ENCODE results near the gene ADAMTS4.

The ADAMTS4 gene

DNA sequence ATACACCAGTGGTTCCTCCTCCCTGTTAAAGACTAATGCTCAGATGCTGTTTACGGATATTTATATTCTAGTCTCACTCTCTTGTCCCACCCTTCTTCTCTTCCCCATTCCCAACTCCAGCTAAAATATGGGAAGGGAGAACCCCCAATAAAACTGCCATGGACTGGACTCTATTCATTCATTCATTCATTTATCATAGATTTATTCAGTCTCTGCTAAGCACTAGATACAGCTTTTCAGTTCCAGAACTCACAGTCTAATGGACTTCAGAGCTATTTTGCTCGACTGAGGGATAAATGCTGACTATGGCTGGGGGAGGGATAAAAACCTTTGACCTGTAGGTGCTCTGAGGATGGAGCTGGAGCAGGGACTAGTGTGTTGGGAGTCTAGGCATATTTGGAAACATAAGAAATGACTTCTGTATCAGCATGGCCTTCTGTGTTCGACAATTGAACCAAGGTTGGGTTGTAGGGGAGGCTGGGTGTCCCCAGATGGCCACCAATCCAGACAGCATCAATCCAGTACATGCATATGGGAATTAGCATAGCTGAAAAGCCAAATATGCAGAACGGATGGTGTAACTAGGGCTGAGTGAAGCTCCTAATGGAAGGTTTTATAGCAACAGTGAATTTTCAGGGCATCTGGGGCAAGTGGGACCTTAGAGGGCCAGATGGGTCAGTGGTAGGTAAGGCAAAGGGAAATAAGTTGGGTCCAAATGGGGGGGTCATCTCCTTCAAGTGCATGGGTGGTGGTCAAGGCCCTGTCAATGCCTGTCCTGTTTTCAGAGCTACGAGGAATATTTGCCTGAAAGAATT is 20.4 kb upstream of the ADAMTS4 start:
- Histone ChIP-seq H3K9ac (ENCODE audit: low read length) (no peak overlapping the region), H4K20me1 (ENCODE audit: insufficient read depth, low read length) (no peaks in the 10 kb centered on the region), H2AFZ (ENCODE audit: low read depth, low read length) (no peak overlapping the region), H3K9me3 (ENCODE audit: insufficient read depth, low read length) (no peaks in the 10 kb centered on the region), H3K27ac (ENCODE audit: low read length) (no peak overlapping the region), H3K4me3 (ENCODE audit: low read length) (no peak overlapping the region), H3K4me1 (ENCODE audit: low read length) (peaks cover 5% of the 10 kb centered on the region), H3K36me3 (replicated peaks; ENCODE audit: low read depth, low read length) (peaks cover 8% of the 10 kb centered on the region), H3K27me3 (ENCODE audit: low read depth, low read length) (no peaks in the 10 kb centered on the region), H3K79me2 (ENCODE audit: low read length) (no peaks in the 10 kb centered on the region), H3K4me2 (ENCODE audit: low read length) (no peak overlapping the region)
- TF ChIP-seq, protein P1, sequence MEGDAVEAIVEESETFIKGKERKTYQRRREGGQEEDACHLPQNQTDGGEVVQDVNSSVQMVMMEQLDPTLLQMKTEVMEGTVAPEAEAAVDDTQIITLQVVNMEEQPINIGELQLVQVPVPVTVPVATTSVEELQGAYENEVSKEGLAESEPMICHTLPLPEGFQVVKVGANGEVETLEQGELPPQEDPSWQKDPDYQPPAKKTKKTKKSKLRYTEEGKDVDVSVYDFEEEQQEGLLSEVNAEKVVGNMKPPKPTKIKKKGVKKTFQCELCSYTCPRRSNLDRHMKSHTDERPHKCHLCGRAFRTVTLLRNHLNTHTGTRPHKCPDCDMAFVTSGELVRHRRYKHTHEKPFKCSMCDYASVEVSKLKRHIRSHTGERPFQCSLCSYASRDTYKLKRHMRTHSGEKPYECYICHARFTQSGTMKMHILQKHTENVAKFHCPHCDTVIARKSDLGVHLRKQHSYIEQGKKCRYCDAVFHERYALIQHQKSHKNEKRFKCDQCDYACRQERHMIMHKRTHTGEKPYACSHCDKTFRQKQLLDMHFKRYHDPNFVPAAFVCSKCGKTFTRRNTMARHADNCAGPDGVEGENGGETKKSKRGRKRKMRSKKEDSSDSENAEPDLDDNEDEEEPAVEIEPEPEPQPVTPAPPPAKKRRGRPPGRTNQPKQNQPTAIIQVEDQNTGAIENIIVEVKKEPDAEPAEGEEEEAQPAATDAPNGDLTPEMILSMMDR (IDR thresholded peaks at IDR 0.05; ENCODE audit: low read depth, low read length), result no peak
- TF ChIP-seq EZH2phosphoT487 (IDR thresholded peaks at IDR 0.05; ENCODE audit: low read depth), result no peak

DNA sequence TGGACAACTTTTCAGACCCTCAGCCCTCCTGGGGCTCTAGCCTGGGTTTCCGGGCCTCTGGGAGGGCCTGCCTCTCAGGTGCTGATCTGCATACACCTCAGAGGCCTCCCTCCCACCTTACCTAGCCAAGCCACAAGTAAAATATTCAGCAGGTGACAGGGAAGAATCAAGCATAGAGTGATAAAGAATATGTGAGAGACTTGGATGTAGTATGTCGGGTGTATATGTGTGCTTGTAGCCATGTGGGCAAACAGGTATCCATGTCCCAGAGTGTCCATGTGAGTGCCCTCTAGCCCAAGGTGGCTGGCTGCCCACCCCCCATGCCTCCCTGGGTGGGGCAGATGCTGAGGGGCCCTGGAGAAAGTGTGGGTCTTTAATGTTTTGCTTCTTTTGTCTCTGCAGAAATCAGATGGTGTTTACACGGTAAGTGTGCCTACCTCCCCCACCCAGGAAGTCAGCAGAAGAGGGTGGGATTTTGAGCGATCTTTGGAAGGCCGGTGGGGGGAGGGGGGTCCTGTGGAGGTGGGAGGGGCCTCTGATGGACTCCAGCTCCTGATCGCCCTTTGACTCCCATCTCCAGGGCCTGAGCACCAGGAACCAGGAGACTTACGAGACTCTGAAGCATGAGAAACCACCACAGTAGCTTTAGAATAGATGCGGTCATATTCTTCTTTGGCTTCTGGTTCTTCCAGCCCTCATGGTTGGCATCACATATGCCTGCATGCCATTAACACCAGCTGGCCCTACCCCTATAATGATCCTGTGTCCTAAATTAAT is 19.6 kb upstream of the ADAMTS4 start:
- peaks cover 5% of the 10 kb centered on the region for H3K4me1 ChIP-seq (ENCODE audit: low read length)

GRCh38 chr1:161217831-161218230 is 19.0 kb upstream of the ADAMTS4 start:
- no peak overlapping the region for H3K9ac ChIP-seq (ENCODE audit: low read length)
- H3K27me3 ChIP-seq (ENCODE audit: low read depth, low read length), result no peaks in the 10 kb centered on the region
- H3K27ac ChIP-seq (ENCODE audit: low read length), result no peak overlapping the region
- no peak overlapping the region for H2AFZ ChIP-seq (ENCODE audit: low read depth, low read length)
- no peak overlapping the region for H3K4me3 ChIP-seq (ENCODE audit: low read length)
- H3K9me3 ChIP-seq (ENCODE audit: insufficient read depth, low read length), result no peaks in the 10 kb centered on the region
- no peaks in the 10 kb centered on the region for H4K20me1 ChIP-seq (ENCODE audit: insufficient read depth, low read length)
- H3K79me2 ChIP-seq (ENCODE audit: low read length), result no peaks in the 10 kb centered on the region
- peaks cover 5% of the 10 kb centered on the region for H3K4me1 ChIP-seq (ENCODE audit: low read length)
- H3K36me3 ChIP-seq (replicated peaks; ENCODE audit: low read depth, low read length), result peaks cover 20% of the 10 kb centered on the region
- no peak overlapping the region for H3K4me2 ChIP-seq (ENCODE audit: low read length)
- TF ChIP-seq, protein P1 (IDR thresholded peaks at IDR 0.05; ENCODE audit: low read depth, low read length), result no peak
- no peak for TF ChIP-seq EZH2phosphoT487 (IDR thresholded peaks at IDR 0.05; ENCODE audit: low read depth)

More for the DNA sequence above, 19.6 kb upstream of the ADAMTS4 start:
- Histone ChIP-seq H3K36me3 (replicated peaks; ENCODE audit: low read depth, low read length) (peaks cover 16% of the 10 kb centered on the region), H3K79me2 (ENCODE audit: low read length) (no peaks in the 10 kb centered on the region), H3K4me2 (ENCODE audit: low read length) (no peak overlapping the region), H3K9ac (ENCODE audit: low read length) (no peak overlapping the region), H3K27ac (ENCODE audit: low read length) (no peak overlapping the region), H2AFZ (ENCODE audit: low read depth, low read length) (no peak overlapping the region), H3K4me3 (ENCODE audit: low read length) (no peak overlapping the region), H3K9me3 (ENCODE audit: insufficient read depth, low read length) (no peaks in the 10 kb centered on the region), H3K27me3 (ENCODE audit: low read depth, low read length) (no peaks in the 10 kb centered on the region), H4K20me1 (ENCODE audit: insufficient read depth, low read length) (no peaks in the 10 kb centered on the region)
- TF ChIP-seq, protein P1 (IDR thresholded peaks at IDR 0.05; ENCODE audit: low read depth, low read length), result no peak
- TF ChIP-seq EZH2phosphoT487 (IDR thresholded peaks at IDR 0.05; ENCODE audit: low read depth), result no peak

Measured in OCI-LY3 (cell line).